HepG2 (cell line): Measurements from ENCODE around the gene SEBOX. TPM values are rescaled to one million over a fixed set of nuclear protein-coding genes. Genes with fewer than 3 reads are reported as not detected.

ENCODE experiments used
- ATF1 ChIP-seq: IDR thresholded peaks from 2 replicates; pipeline ENCODE4 v1.6.1; 2016; ENCODE audit warnings: mild to moderate bottlenecking, control low read depth
- DMTF1 ChIP-seq: sonication (generic); formaldehyde crosslinking; IDR thresholded peaks from 2 replicates; pipeline ENCODE4 v1.4.0; 2020; ENCODE audit warnings: mild to moderate bottlenecking, missing genetic modification reagents
- ELK4 ChIP-seq: sonication (generic); formaldehyde crosslinking; IDR thresholded peaks from 2 replicates; pipeline ENCODE4 v1.9.0; 2021; ENCODE audit warnings: missing genetic modification reagents, borderline replicate concordance
- FOXP4 ChIP-seq: sonication (generic); formaldehyde crosslinking; IDR thresholded peaks from 2 replicates; pipeline ENCODE4 v1.4.0; 2020; ENCODE audit warnings: missing genetic modification reagents
- GPN1 ChIP-seq: sonication (generic); formaldehyde crosslinking; IDR thresholded peaks from 2 replicates; pipeline ENCODE4 v1.5.1; 2020; ENCODE audit warnings: missing genetic modification reagents, borderline replicate concordance
- HHEX ChIP-seq: IDR thresholded peaks from 2 replicates; pipeline ENCODE4 v1.6.1; 2016; ENCODE audit warnings: control low read depth
- HNRNPH1 ChIP-seq: fragments of 200-400 bp; formaldehyde crosslinking; optimal IDR thresholded peaks from 2 replicates; pipeline ENCODE3; 2017; ENCODE audit warnings: mild to moderate bottlenecking, low read depth, low read length
- IKZF4 ChIP-seq: sonication (generic); formaldehyde crosslinking; IDR thresholded peaks from 2 replicates; pipeline ENCODE4 v1.5.1; 2020; ENCODE audit warnings: borderline replicate concordance, mild to moderate bottlenecking, low read depth, missing genetic modification reagents; ENCODE audit errors: not compliant biosample characterization
- KLF6 ChIP-seq: IDR thresholded peaks from 2 replicates; pipeline ENCODE4 v1.8.0; 2016; ENCODE audit warnings: missing biosample characterization, missing genetic modification reagents
- KMT2B ChIP-seq: IDR thresholded peaks from 2 replicates; pipeline ENCODE4 v1.6.1; 2016; ENCODE audit warnings: missing genetic modification reagents, missing compliant biosample characterization
- MTF1 ChIP-seq: sonication (generic); formaldehyde crosslinking; IDR thresholded peaks from 2 replicates; pipeline ENCODE4 v1.5.0; 2020; ENCODE audit warnings: missing genetic modification reagents
- NBN ChIP-seq: fragments of 450-650 bp; conservative IDR thresholded peaks from 2 replicates; pipeline ENCODE4 v1.6.1; 2017
- PHF8 ChIP-seq: sonication (generic); formaldehyde crosslinking; IDR thresholded peaks from 2 replicates; pipeline ENCODE4 v1.5.0; 2020; ENCODE audit warnings: missing genetic modification reagents
- SCMH1 ChIP-seq: sonication (generic); formaldehyde crosslinking; IDR thresholded peaks from 2 replicates; pipeline ENCODE4 v1.9.0; 2021; ENCODE audit warnings: missing genetic modification reagents, mild to moderate bottlenecking, borderline replicate concordance
- SIN3A ChIP-seq: IDR thresholded peaks from 2 replicates; pipeline ENCODE4 v1.6.1; 2011; ENCODE audit warnings: low read depth, mild to moderate bottlenecking, control low read depth, low read length, borderline replicate concordance
- SRSF9 ChIP-seq: fragments of 200-400 bp; formaldehyde crosslinking; IDR thresholded peaks from 2 replicates; pipeline ENCODE4 v1.6.1; 2018; ENCODE audit warnings: borderline replicate concordance, mild to moderate bottlenecking, low read depth, low read length; ENCODE audit not compliant: insufficient read depth, poor library complexity, severe bottlenecking
- ZBTB49 ChIP-seq: sonication (generic); formaldehyde crosslinking; IDR thresholded peaks from 2 replicates; pipeline ENCODE4 v1.4.0; 2020; ENCODE audit warnings: missing genetic modification reagents, borderline replicate concordance
- ZEB1 ChIP-seq: IDR thresholded peaks from 2 replicates; pipeline ENCODE4 v1.6.1; 2012; ENCODE audit warnings: mild to moderate bottlenecking, low read depth, inconsistent platforms; ENCODE audit not compliant: insufficient replicate concordance
- ZFP41 ChIP-seq: sonication (generic); formaldehyde crosslinking; IDR thresholded peaks from 2 replicates; pipeline ENCODE4 v1.4.0; 2020; ENCODE audit warnings: mild to moderate bottlenecking, missing genetic modification reagents, borderline replicate concordance
- ZNF205 ChIP-seq: IDR thresholded peaks from 2 replicates; pipeline ENCODE4 v1.6.1; 2018; ENCODE audit warnings: missing biosample characterization, missing genetic modification reagents
- ZNF264 ChIP-seq: sonication (generic); formaldehyde crosslinking; IDR thresholded peaks from 2 replicates; pipeline ENCODE4 v1.4.0; 2020; ENCODE audit warnings: missing genetic modification reagents
- ZNF709 ChIP-seq: sonication (generic); formaldehyde crosslinking; IDR thresholded peaks from 2 replicates; pipeline ENCODE4 v1.5.0; 2020; ENCODE audit warnings: mild to moderate bottlenecking, missing genetic modification reagents
- ZNF781 ChIP-seq: sonication (generic); formaldehyde crosslinking; IDR thresholded peaks from 2 replicates; pipeline ENCODE4 v1.5.1; 2020; ENCODE audit warnings: borderline replicate concordance, mild to moderate bottlenecking, missing genetic modification reagents; ENCODE audit errors: not compliant biosample characterization
- polyA plus RNA-seq, 8 experiments: library from polyadenylated mRNA; depleted of rRNA in 3 of 8; stranded (reverse) in 7 of 8; unstranded in 1 of 8; fragments of >200 nt; fragmentation: Illumina TruSeq in 4 of 8; extraction: Trizol in 4 of 8; gene quantifications; 2 replicates each; pipeline versions ENCODE4 v1.2.1 to v1.2.3, GENCODE V29; 2011 to 2016; ENCODE audit warnings: low read depth in 4 of 8, missing spikeins in 1 of 8, mixed read lengths in 1 of 8; ENCODE audit not compliant: insufficient read depth in 1 of 8
- total RNA-seq, 5 experiments: library from RNA; depleted of rRNA; stranded (reverse); fragments of >200 nt; fragmentation: Illumina TruSeq; extraction: Trizol; gene quantifications; 2 replicates each; pipeline ENCODE4 v1.2.3, GENCODE V29; 2016; ENCODE audit warnings: low read depth in 1 of 5

SEBOX gene
- total and polyA plus RNA-seq, 2 of the 13 experiments (the other 11 are each of a cell fraction or from before 2014, with no cell fraction given) = not detected

GRCh38 chr17:28368306-28368831 is 3.4 kb upstream of the SEBOX start (continued):
- TF ChIP-seq KMT2B (CRISPR knock-in tag) = no peak
- no peak for TF ChIP-seq PHF8
- no peak for TF ChIP-seq KLF6 (CRISPR knock-in tag)
- TF ChIP-seq FOXP4 (CRISPR knock-in tag) = peak; percentile 90
- no peak for TF ChIP-seq ZFP41 (CRISPR knock-in tag)
- no peak for TF ChIP-seq HNRNPH1
- TF ChIP-seq ELK4 (CRISPR knock-in tag) = no peak
- no peak for TF ChIP-seq ZNF709 (CRISPR knock-in tag)
- peak; percentile 73; the same call in 1 of the 2 replicates for TF ChIP-seq ZNF205 (CRISPR knock-in tag)
- peak; percentile 45 for TF ChIP-seq ZNF781 (CRISPR knock-in tag)
- TF ChIP-seq ATF1 = no peak
- no peak for TF ChIP-seq NBN
- TF ChIP-seq GPN1 (CRISPR knock-in tag) = no peak
- peak; percentile 89 for TF ChIP-seq ZNF264 (CRISPR knock-in tag)
- no peak for TF ChIP-seq ZBTB49
- no peak for TF ChIP-seq IKZF4 (CRISPR knock-in tag)
- TF ChIP-seq SCMH1 (CRISPR knock-in tag) = no peak
- TF ChIP-seq SRSF9 = no peak
- peak; percentile 51 for TF ChIP-seq ZEB1
- no peak for TF ChIP-seq DMTF1
- TF ChIP-seq HHEX = 0 out of 2 replicates have a peak, but pooled peaks have one; percentile 45
- TF ChIP-seq SIN3A = peak; percentile 48; the same call in 1 of the 2 replicates
- TF ChIP-seq MTF1 (CRISPR knock-in tag) = no peak
